Activated naive CD4-positive, alpha-beta T cell treated with anti-CD3 and anti-CD28 coated beads, Interleukin-2, amount 50 U/mL, for 16 hours (primary cell): ENCODE results near the gene RAB43.
"Not testable (repeated sequence)": the region's sequence is repeated elsewhere in the genome, so short reads cannot be mapped to it uniquely, and the experiment has no call there.

ENCODE experiments used
- DNase-seq: peaks from one replicate; pipeline ENCODE4 v3.0.0-alpha.2; 2020

Gene RAB43

DNA sequence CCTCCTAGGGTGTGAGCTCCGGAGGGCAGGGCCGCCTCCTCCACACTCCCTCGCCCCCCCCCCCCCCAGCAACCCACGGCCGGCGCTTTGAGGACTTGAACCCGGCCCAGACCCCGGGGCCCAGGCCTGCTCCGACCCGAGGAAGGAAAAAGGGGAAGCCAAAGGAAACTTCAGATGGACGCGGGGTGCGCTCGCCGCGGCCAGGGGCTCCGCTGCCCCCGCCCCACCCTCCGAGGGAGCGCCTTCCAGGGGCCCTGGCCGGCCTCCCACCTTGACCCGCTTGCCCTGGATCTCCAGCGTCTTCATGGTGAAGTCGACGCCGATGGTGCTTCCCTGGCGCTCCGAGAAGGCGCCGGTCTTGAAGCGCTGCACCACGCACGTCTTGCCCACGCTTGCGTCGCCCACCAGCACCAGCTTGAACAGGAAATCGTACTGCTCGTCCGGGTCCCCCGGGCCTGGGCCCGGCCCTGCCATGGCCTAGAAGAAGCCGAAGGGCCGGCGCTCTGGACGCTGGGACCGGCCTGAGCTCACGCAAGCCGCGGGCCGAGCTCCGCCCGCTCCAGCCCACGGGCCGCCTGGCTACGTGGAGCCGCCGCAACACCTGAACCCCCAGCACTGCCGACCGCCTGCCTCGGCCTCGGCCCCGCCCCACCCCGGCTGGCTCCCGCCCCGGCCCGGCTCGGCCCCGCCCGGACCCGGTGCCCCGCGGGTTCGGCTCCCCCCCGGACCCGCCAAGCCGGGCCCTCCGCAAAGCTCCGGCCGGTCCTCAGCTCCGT lies 400 bp downstream of the RAB43 start:
- peak; percentile 65 for DNase-seq

DNA sequence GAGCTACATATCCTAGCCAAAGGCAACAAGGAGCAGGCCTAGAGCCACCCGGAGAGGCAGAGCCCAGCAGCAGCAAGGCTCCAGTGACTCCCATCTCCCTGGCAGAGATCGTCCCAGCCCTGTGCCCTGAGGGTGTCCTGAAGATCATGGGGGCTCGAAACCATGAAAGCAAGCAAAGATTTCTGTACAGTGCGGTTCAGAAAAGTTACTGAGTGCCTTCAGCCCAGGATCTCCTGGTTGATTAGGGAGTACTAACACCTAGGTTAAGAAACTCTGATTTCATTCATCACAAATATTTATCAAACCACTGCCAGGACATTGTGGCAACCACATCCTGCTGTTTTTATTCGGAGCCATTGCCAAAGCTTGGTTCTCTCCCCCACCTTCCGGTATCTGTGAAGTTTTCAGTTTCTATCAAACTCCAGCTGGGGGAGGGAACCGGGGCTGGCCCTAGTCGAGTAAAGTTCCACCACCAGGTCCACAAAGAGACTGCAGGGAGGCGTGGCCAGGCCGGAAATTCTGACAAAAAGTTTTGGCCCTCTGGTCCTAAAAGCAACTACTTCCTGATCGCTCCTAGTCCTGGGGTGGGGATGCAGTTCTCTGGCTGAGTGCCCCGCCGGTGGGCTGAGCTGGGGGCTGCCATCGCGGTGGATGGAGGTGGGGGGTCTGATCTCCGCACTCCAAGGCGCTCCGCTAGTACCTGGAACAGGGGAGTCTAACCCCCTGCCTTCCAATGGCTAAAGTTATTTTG lies 1.2 kb downstream of the RAB43 start:
- DNase-seq: peak; percentile 91

DNA sequence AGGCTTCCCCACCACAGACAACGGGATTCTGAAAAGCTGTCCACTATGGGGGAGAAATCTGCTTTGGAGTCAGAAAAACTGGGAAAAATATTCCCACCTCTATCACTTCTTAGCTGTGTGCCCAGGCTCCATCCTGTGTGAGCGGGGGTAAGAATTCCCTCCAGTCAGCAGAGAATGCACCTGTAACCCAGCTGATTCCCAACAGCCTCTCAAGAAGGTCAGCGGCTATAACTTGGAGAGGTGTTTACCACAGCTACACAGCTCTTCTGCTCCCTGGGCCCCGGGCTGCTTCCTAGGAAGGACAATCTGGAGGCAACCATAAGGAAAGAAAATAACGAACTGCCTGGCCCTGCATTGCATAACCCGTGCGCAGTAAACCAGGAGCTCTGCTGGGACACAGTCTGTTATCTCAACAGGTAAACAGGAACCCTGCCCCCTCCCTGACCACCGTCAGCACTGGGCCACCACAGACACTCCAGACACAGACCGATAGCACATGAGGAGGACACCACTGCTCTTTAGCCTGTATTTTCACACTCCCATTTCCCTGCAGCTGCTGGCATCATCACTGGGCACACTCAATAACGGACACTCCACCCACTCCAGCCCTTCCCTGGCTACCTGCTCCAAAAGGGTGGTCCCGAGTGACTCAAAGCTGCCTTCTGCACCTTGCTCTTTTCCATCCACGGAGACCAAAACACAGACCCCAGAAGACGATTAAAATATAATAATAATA lies 2.1 kb downstream of the RAB43 start:
- no peak for DNase-seq

DNA sequence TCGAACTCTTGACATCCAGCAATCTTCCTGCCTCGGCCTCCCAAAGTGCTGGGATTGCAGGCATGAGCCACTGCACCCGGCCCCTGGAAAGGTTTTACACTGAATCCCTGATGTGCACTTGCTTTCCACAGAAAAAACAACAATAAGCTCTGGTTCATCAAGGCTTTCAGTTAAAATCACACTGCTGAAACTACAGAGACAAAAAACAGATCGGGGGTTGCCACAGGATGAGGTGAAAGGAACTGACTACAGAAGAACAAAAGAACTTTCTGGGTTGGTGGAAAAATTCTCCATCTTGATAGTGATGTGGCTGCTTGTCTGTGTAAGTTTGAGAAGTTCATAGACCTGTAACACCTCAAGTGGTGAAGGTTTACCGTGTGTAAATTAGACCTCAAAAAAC lies 2.9 kb downstream of the RAB43 start:
- DNase-seq: peak; percentile 46

DNA sequence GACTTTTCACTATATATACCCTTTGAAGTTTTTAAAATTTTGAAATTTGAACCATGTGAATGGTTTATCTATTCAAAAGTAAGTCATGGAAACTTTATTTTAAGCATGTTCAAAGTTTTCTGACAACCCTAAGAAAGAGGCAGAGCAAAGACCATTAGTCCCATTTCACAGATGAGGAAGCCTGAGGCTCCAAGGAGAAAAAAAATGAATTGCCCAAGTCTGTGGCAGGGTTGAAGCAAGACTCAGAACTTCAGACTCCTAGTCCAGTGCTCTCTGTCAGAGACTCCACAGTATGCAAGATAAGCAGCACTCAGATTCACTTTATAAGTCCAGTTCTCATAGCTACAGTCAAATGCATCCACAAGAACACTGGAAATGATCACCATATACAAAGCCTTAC lies 4.5 kb downstream of the RAB43 start:
- DNase-seq: no peak

DNA sequence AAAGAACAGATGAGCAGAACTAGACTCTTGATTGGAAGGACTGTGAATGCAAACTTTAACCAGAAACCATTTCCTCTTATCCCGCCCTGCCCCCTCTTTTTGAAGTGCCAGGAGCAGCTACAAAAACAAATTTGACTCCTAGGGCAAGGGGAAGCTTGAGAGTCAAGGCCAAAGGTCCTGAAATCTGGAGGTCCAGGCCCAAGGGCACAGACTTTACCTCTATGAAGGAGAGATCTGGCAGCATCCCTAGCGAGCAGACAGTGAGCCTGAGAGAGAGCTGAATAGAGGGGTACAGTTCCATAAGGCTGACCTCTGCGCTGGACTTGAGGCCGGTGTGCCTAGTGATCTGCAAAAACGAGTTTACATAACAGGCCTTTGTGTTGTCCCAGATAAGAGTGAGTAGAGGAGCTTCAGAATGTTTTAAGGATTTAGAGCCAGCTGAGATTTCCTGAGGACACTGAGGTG lies 5.1 kb downstream of the RAB43 start:
- no peak for DNase-seq

DNA sequence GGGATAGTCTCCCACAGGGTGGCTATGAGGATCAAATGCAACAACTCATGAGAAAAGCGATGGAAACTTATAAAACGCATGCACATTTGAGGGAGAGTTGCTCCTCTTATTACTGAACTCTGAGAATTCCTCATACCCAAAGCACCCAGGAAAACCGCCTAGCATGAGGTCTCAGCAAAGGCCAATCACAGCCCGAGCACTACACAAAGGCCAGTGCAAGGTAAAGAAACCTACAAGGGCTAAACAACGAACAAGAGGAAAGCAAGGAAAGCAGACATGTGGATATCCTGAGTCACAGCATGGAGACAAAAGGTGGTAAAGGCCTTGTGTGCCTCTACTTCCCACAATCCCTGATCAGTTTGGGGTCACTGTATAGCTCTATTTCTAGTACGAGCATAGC lies 7.1 kb downstream of the RAB43 start:
- no peak for DNase-seq

DNA sequence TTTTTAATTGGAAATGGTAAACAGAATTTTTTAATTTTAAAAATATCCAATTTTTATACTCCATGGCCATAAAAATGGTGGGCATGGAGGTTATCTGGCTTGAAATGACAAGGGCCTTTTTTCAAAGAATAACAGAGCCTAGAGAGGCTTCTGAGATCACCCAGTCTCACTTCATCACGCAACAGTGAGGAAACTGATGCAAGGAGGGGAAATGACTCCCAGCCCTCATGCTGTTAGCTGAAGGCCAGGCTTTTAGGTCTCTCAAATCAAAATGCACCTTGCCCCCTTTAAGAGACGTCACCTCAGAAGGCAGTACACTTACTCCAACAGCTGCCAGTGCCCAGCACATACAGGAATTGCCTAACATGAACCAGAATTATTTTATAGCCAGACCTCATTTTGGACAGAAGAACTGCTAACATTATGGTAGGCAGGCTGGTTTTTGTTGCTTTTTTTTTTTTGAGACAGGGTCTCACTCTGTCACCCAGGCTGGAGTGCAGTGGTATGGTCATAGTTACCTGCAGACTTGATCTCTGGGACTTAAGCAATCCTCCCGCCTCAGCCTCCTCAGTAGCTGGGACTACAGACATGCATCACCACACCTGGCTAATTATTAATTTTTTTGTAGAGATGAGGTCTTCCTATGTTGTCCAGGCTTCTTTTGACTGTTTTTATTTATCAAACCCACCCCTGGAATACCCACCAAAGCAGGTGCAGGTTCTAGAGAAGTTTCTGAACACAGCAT lies 9.1 kb downstream of the RAB43 start:
- peak; percentile 57 for DNase-seq

DNA sequence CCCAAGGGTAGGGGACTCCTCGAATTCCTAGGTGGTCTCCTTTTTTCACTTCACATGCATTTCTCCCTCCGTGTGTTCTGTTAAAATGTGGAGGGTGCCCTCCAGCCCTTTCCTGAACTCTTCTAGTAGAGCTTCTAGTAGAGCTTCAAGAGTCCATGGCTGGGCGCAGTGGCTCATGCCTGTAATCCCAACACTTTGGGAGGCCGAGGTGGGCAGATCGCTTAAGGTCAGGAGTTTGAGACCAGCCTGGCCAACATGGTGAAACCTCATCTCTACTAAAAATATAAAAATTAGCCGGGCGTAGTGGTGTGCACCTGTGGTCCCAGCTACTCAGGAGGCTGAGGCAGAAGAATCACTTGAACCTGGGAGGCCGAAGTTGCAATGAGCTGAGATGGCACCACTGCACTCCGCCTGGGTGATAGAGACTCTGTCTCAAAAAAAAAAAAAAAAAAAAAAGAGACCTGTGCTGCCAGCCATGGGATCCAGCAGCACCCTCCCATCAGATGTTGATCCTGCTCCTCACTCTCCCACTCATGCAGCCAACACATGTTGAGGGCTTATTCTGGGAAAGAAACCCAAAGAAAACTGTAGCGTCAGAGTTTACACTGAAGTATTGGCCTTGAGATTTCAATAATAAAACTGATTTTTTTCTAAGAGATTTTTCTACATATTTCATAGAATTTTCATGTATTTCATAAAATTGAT lies 10.4 kb downstream of the RAB43 start:
- DNase-seq: not testable (repeated sequence)

DNA sequence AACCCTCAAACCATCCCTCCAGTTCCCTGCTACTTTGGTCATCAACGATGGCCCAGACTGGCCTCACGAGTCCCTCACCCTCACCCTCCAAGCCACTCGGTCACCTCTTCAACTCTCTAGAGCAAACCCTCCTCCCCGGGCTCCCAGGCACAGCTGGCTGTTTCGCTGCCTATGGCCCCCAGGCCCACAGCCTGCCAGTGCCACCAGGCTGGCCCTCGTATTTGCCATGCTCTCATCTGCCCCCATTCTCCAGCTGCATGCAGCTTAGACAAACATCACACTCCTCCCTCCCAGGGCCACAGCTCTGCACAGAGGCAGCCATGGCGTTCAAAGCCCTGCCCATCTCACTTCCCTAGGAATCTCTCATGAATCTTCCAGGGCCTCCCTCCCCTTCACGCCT lies 13.8 kb downstream of the RAB43 start:
- DNase-seq: no peak

DNA sequence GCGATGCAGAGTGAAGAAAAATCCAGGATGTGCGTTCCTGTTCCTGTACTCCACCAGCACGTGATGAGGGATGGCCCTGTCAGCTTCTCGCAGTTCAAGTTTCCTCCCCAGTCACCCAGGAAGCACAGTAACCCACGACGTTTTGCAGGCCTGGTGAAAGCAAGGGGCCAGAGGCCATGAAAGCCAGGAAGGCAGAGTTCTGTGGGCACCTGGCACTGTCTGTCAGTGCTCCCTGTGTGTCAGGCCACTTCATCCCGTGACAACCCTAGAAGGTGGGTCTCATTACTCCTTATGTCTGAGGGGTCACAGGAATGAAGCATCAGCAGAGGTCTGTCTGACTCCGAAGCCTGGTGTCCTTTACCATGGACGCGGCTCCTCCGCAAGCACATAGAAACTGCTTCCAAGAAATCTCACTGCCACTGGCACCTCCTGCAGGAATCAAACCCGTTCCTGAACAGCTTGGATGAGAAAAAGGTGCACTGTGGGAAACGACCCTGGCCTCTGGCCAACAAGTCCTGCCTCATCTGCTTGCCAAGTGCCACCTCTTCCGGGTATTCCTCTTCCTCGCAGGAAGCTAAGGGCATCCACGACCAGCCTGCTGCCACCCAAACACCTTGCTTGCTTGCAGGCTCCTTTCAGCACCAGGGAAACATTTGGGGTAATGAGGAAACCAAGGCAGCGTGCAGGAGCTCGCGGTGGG lies 14.6 kb downstream of the RAB43 start:
- no peak for DNase-seq

DNA sequence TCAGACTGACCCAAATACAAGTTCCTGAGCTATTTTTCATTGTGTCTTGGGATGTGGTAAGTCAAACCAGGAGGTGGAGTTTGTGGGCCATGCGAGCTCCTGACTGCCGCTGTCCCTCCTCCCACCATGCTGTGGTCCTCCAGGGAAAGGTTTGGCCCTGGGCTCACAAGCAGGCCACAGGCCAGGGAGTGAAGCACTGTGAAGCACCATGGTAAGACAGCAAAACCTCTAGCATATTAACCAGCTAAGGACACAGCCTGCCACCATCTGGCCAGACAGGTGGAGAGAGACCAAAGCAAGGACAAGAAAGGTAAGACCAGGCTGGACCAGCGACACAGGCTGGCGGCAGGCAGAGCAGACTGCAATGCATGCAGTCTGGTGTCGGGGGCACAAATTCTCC lies 15.3 kb downstream of the RAB43 start:
- no peak for DNase-seq

DNA sequence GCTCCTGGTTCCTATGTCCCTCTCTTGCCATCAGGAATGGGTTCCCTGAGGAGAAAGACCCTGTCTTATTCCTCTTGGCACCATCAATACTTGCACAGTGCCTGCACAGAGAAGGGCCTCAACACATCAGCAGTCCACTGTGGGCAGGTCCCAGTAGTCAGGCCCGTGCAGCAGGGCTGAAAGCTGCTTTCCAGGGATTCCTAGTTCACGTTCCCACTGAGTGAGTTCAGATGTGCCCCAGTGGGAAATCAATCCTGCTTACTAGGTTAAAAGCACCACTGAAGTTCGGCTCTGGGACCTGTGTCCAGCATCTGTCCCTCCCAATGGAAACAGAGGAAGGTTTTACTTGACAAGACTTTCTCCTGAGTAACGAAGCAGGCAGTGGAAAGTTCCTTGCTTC lies 15.7 kb downstream of the RAB43 start:
- DNase-seq: no peak

DNA sequence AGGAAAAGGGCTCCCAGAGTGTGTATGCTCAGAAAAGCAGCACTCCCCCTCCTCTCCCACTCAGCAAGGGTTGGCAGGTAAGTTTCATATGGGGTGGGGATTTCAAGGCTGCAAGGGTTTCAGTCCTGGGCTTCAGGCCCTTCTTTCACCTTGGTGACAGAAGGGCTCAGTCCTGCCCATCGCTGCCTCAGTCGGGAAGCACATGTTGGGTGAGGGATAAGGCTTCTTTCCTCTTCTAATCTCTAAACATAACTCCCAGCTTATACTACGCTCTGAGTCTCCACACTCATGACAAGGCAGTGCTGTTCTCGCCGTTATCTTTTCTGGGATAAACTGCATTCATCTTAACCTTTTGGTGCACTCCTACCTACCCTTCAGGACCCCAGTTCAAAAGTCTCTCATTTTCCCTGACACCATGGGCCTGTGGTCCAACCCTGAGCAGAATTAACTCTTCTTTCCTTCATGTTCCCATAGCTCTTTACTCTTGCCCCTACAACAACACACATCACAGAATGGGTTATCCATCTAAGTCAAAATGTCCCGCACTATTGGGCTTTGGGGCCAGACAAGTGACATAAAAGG lies 17.0 kb downstream of the RAB43 start:
- DNase-seq: no peak

DNA sequence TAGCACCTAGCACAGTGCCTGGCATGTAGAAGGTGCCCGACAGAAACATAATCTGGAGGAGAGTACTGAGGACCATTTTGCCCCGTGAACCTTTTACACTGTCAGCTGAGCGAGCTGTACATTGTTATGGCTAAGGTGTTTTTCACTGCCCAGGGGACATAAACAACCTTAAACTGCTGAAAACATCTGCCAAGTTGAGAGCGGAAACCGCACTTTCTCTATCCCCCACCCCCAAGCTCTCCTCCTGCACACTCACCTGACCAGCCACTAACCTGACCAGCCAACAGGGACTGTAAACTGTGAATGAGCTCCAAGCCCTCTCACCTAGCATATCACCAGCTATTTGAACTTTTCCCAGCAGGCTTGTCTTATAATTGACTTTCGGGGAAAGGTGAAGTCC lies 17.6 kb downstream of the RAB43 start:
- DNase-seq: no peak

DNA sequence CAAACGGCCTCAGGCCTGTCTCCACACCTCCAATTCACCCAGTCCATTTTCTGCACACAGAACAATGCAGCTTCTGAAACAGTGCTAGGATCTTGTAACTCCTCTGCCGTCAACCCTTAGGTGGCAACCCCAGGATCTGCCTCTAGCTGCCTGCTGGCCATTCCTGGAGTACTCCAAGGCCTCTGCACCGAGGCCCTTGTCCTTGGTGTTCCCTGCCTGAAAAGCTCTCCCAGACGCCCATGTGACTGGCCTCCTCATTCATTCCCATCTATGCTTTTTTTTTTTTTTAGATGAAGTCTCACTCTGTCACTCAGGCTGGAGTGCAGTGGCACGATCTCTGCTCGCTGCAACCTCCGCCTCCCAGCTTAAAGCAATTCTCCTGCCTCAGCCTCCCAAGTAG lies 18.3 kb downstream of the RAB43 start:
- DNase-seq: no peak

DNA sequence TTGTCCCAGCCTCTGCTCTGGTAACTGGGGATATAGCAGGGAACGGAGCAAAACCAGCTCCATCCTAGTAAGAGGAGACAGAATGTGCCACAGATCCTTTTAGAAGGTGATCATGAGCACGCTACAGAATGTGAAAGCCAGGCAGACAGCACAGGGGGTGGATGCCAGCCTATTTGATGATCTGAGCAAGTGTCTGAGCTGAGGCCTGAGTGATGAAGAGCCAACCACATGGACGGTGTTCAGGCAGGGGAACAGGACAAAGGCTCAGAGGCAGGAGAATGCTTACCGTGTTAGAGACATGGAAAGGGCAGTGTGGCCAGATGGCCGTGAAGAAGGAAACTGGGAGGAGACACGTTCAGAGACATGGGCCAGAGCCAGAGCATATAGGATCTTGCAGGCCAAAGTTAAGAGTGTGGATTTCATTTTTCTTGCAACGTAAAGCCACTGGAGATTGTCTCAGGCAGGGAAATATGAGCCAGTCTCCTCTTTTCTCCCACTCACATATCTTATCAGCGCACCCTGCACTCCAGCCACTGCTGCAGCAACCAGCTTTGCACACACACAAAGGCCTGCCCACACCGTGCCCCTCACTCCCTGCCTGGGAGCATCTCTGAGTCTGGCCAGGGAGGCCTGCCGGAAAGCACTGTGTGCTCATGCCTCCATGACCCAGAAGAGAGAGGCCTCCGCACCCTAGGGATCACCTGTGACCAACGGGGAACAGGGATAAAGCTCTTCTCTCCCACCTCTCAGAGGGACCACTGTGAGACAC lies 20.1 kb downstream of the RAB43 start:
- DNase-seq: no peak

DNA sequence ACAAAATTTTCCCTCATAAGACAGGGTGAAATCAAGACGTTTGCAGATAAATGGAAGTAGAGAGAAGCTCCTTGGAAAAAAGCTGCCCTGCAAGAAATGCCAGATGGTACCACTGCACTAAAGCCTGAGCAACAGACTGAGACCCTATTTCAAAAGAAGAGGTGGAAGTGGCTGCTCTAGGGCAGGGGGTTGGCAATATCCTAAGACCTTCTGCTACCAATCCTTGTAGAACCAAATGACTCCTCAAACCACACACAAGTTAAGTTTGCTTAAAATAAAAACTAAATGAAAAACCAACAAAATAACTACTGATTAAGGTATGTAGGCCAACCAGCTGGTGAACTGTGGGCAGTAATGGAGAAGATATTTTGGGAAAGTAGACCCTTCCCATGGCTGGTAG lies 21.3 kb downstream of the RAB43 start:
- DNase-seq: no peak

DNA sequence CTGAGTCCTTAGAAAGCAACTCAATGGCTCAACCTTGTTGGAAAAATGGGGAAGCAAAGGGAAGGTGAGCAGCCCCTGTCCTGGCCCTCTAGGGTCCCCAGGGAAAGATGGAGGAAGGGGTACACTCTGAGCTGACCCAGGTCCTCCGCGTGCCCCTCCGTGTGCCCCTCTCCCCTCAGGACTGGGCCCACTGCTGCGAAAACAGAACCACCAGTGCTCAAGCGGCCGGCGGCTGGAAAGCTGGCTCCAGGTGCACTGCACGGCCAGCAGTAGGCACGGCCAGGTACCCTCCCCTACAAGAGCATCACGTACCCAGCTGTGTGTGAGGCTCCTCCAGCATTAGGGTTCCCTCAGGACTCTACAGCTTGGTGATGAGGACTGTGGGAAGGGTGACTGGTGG lies 26.3 kb downstream of the RAB43 start:
- no peak for DNase-seq

DNA sequence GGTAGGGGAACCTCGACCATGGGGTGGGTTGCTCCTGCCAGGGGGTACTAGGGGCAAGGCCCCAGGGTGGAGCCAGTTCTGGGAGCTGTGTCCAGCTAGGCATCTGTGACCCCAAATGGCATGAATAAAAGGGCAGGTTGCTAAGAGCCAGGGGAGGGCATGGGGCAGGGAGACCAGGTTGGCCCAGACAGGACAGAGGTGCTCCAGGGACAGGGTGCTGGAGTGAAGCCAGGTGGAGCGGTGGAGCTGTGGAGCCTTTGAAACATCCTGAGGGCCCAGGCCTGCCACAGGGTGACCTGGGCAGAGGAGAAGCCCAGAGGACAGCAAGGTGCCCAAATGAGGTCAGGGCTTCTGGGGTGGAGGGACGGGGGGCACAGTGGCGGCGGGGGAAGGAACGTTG lies 33.3 kb downstream of the RAB43 start:
- DNase-seq: not testable (repeated sequence)

DNA sequence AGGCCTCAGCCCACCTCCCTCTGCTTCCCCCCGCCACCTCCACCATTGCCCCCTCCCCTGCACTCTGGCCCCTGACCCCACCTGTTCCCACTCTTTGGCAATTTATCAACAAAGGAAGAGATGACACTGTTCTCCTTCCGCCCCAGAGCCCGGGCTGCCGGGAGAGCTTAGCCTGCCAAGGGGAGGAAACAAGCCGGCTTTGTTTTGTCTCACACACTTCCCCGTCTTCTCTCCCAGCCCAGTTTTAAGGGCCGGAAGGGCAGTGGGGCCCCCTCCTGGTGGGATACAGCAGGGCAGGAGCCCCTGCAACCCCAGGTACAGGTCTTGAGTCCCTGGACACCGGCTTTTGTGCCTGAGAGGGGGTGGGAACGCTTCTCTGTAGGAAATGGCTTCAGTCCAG lies 33.7 kb downstream of the RAB43 start:
- not testable (repeated sequence) for DNase-seq
